Spleen (tissue), 11 donors: ENCODE data around the gene TCF7. TPM values are rescaled to one million over a fixed set of nuclear protein-coding genes. Genes with fewer than 3 reads are reported as not detected.

Experiments used
- DNase-seq: peaks from one replicate; pipeline ENCODE4 v3.0.0-alpha.2; 2020
- H3K27ac ChIP-seq, 8 donors: fragments of 200-600 bp; sonication (generic) in 7 of 8; 1 replicate in 4 of 8; 2 replicates in 4 of 8; pipeline versions ENCODE4 v1.5.0 to v1.8.0; 2016 to 2021; ENCODE audit warnings: inconsistent platforms in 4 of 8, mild to moderate bottlenecking in 4 of 8, moderate library complexity in 1 of 8
- H3K27me3 ChIP-seq, 7 donors: fragments of 200-600 bp; sonication (generic) in 6 of 7; replicated peaks in 1 of 7; 1 replicate in 4 of 7; 2 replicates in 3 of 7; pipeline versions ENCODE4 v1.5.0 to v1.8.0; 2016 to 2021; ENCODE audit warnings: inconsistent platforms in 3 of 7, mild to moderate bottlenecking in 1 of 7
- H3K36me3 ChIP-seq, 6 donors: fragments of 200-600 bp; sonication (generic) in 5 of 6; 1 replicate in 4 of 6; 2 replicates in 2 of 6; pipeline versions ENCODE4 v1.5.0 to v1.8.0; 2016 to 2021; ENCODE audit warnings: inconsistent platforms in 2 of 6
- H3K4me1 ChIP-seq, 6 donors: fragments of 200-600 bp; sonication (generic) in 5 of 6; 1 replicate in 3 of 6; 2 replicates in 3 of 6; pipeline versions ENCODE4 v1.5.0 to v1.8.0; 2016 to 2021; ENCODE audit warnings: inconsistent platforms in 3 of 6
- H3K4me3 ChIP-seq, 8 donors: fragments of 200-600 bp; sonication (generic) in 7 of 8; 1 replicate in 4 of 8; 2 replicates in 4 of 8; pipeline versions ENCODE4 v1.5.0 to v1.8.0; 2016 to 2021; ENCODE audit warnings: inconsistent platforms in 4 of 8, mild to moderate bottlenecking in 4 of 8, moderate library complexity in 2 of 8
- H3K9me3 ChIP-seq, 8 donors: fragments of 200-600 bp; sonication (generic) in 7 of 8; 1 replicate in 4 of 8; 2 replicates in 4 of 8; pipeline versions ENCODE4 v1.5.0 to v1.8.0; 2016 to 2021; ENCODE audit warnings: inconsistent platforms in 4 of 8
- CTCF ChIP-seq, 11 experiments: fragments of 200-600 bp in 7 of 11; fragments of 450-650 bp in 4 of 11; sonication (generic) in 4 of 11; IDR thresholded peaks in 8 of 11; conservative IDR thresholded peaks in 3 of 11; 1 replicate in 7 of 11; 2 replicates in 4 of 11; pipeline versions ENCODE4 v1.4.0 to v1.8.0; 2016 to 2021; ENCODE audit warnings: antibody characterized with exemption in 11 of 11, inconsistent platforms in 4 of 11, mild to moderate bottlenecking in 1 of 11
- POLR2A ChIP-seq, 3 donors: fragments of 450-650 bp; IDR thresholded peaks; one replicate each; pipeline ENCODE4 v1.5.1; 2017; ENCODE audit warnings: antibody characterized with exemption in 3 of 3, mild to moderate bottlenecking in 1 of 3
- POLR2AphosphoS5 ChIP-seq, 3 donors: sonication (generic); formaldehyde crosslinking; IDR thresholded peaks; one replicate each; pipeline ENCODE4 v1.5.1; 2017; ENCODE audit warnings: antibody characterized with exemption in 3 of 3
- WGBS, 5 donors: extraction: QIAGEN DNeasy Blood & Tissue Kit in 3 of 5; methylation state at CpG; one replicate each; pipeline versions ENCODE4 v1.1.5 to v1.1.7; 2013 to 2018; 5-methylcytosine and 5-hydroxymethylcytosine counted together
- intact Hi-C: fragments of 100-400 bp; cut with DNase I; formaldehyde crosslinking; loops from one replicate; pipeline ENCODE4 v1.15.0; 2023; ENCODE audit warnings: low total_unique reads
- polyA plus RNA-seq, 3 donors: library from polyadenylated mRNA; stranded (reverse); fragments of 200-250 nt; gene quantifications; one replicate each; pipeline ENCODE4 v1.2.1, GENCODE V29; 2013
- total RNA-seq, 7 donors: library from RNA; depleted of rRNA in 3 of 7; stranded (reverse); fragments of >200 nt in 3 of 7; fragmentation: NEBNext Ultra II Directional in 4 of 7; extraction: Animal tissue kit (Norgen Biotek cat#: 25700) in 4 of 7; gene quantifications; one replicate each; pipeline versions ENCODE4 v1.1.0 to v1.2.1, GENCODE V29; 2016 to 2021
- donor health status: healthy with polysubstance abuse.
- donor health status: DM: no; HTN: no; CAD: no; lungs with moderate emphysema.
- donor health status: DM: no; HTN: no; CAD: no.
- donor health status: Bipolar disorder and iron deficiency.
- donor health status: healthy.
- donor health status: DM: no; HTN: no; CAD: no.
- donor health status: DM: yes; HTN: yes; CAD: no.

TCF7 gene
- total and polyA plus RNA-seq, 10 donors = 13.7 to 88.3 (median 36.8) TPM

GRCh38 chr5:134131578-134132350 is 17.3 kb downstream of the TCF7 start:
- H3K4me3 ChIP-seq = peak overlapping the region in 1 of 8 donors; percentile 27
- H3K4me1 ChIP-seq = peaks cover 30 to 100% (median 95%) of the 10 kb centered on the region in 6 donors
- peaks cover 0 to 67% (median 26%) of the 10 kb centered on the region in 6 donors for H3K36me3 ChIP-seq
- peak; percentile 71 for DNase-seq
- WGBS, 5 donors = 76 to 93% (median 83%) methylated on average over 6 to 7 of the region's 7 CpGs
- intact Hi-C loops = no loop called here
- no peaks in the 10 kb centered on the region for H3K9me3 ChIP-seq
- TF ChIP-seq POLR2AphosphoS5 (IDR thresholded peaks at IDR 0.05) (peak in 1 of 3 donors; percentile 45), CTCF (IDR thresholded peaks at IDR 0.05 in 8 of 11, conservative IDR thresholded peaks at IDR 0.05 in 3 of 11) (no peak), POLR2A (IDR thresholded peaks at IDR 0.05) (no peak)
- no peaks in the 10 kb centered on the region for H3K27me3 ChIP-seq
- H3K27ac ChIP-seq = peak overlapping the region in 7 of 8 donors; percentile 24 to 88 (median 64)

GRCh38 chr5:134132372-134133187 is 18.1 kb downstream of the TCF7 start:
- 43 to 50% (median 44%) methylated on average over 15 to 16 of the region's 16 CpGs for WGBS, 5 donors
- intact Hi-C loops = no loop called here
- no peak for TF ChIP-seq POLR2A (IDR thresholded peaks at IDR 0.05)
- peak in 2 of 11 experiments; percentile 5 to 21 for TF ChIP-seq CTCF (IDR thresholded peaks at IDR 0.05 in 8 of 11, conservative IDR thresholded peaks at IDR 0.05 in 3 of 11)
- peak; percentile 34 to 74 (median 68) for TF ChIP-seq POLR2AphosphoS5 (IDR thresholded peaks at IDR 0.05)
- H3K9me3 ChIP-seq = no peaks in the 10 kb centered on the region
- H3K36me3 ChIP-seq = peaks cover 0 to 72% (median 28%) of the 10 kb centered on the region in 6 donors
- H3K27ac ChIP-seq = peak overlapping the region in 7 of 8 donors; percentile 45 to 88 (median 64)
- DNase-seq = peak; percentile 86
- H3K4me3 ChIP-seq = peak overlapping the region in 1 of 8 donors; percentile 27
- H3K4me1 ChIP-seq = peaks cover 29 to 100% (median 95%) of the 10 kb centered on the region in 6 donors
- no peaks in the 10 kb centered on the region for H3K27me3 ChIP-seq

GRCh38 chr5:134133188-134133994 is 18.9 kb downstream of the TCF7 start:
- DNase-seq = peak; percentile 76
- H3K36me3 ChIP-seq = peaks cover 0 to 80% (median 28%) of the 10 kb centered on the region in 6 donors

More at GRCh38 chr5:134133188-134133994, 18.9 kb downstream of the TCF7 start:
- Histone ChIP-seq H3K4me1 (peaks cover 32 to 100% (median 95%) of the 10 kb centered on the region in 6 donors), H3K4me3 (peak overlapping the region in 1 of 8 donors; percentile 27), H3K9me3 (no peaks in the 10 kb centered on the region), H3K27me3 (no peaks in the 10 kb centered on the region), H3K27ac (peak overlapping the region in 6 of 8 donors; percentile 45 to 88 (median 70))
- WGBS, 5 donors = 77 to 89% (median 81%) methylated on average over 9 of the region's 9 CpGs
- intact Hi-C loops = no loop called here
- TF ChIP-seq POLR2AphosphoS5 (IDR thresholded peaks at IDR 0.05) = peak in 1 of 3 donors; percentile 42
- TF ChIP-seq POLR2A (IDR thresholded peaks at IDR 0.05) = no peak
- TF ChIP-seq CTCF (IDR thresholded peaks at IDR 0.05 in 8 of 11, conservative IDR thresholded peaks at IDR 0.05 in 3 of 11) = no peak
